H1 (cell line): ENCODE measurements around the gene CRYBB1. TPM values are rescaled to one million over a fixed set of nuclear protein-coding genes. Genes with fewer than 3 reads are reported as not detected.

Experiments used
- CTCF ChIA-PET: fragments of 300-600 bp; sonication (Branson Sonifier 250); formaldehyde crosslinking; loops from one replicate; lab custom pipeline; 2021; ENCODE audit not compliant: partially characterized antibody; lab: Charles Lee
- POLR2A ChIA-PET: fragments of 300-600 bp; sonication (Branson Sonifier 250); formaldehyde crosslinking; loops from one replicate; lab custom pipeline; 2021; ENCODE audit warnings: inconsistent platforms; ENCODE audit not compliant: partially characterized antibody; lab: Charles Lee
- DNase-seq, 2 experiments: peaks; one replicate each; pipeline versions ENCODE4 v3.0.0 to v3.0.0-alpha.2; 2010 to 2022; ENCODE audit warnings: low spot score in 2 of 2, low read depth in 1 of 2, mixed read lengths in 1 of 2
- FAIRE-seq: peaks from 2 replicates; lab custom pipeline; 2011; peaks lifted over from hg19 to GRCh38; lab: Jason Lieb, UNC
- H2AFZ ChIP-seq: 2 replicates; pipeline ENCODE4 v1.8.1; 2012; ENCODE audit warnings: low read length, inconsistent platforms
- H2AK5ac ChIP-seq: 2 replicates; pipeline ENCODE4 v1.6.1; 2013; ENCODE audit warnings: low read depth, low read length
- H2BK120ac ChIP-seq: replicated peaks from 2 replicates; pipeline ENCODE3; 2013; ENCODE audit warnings: low read depth, low read length, inconsistent platforms
- H2BK12ac ChIP-seq: 2 replicates; pipeline ENCODE4 v1.6.1; 2013; ENCODE audit warnings: low read depth, low read length
- H2BK15ac ChIP-seq: 2 replicates; pipeline ENCODE4 v1.6.1; 2013; ENCODE audit warnings: low read length
- H2BK20ac ChIP-seq: 2 replicates; pipeline ENCODE4 v1.6.1; 2013; ENCODE audit warnings: low read length
- H2BK5ac ChIP-seq: 2 replicates; pipeline ENCODE4 v1.6.1; 2013; ENCODE audit warnings: low read depth, low read length
- H3K14ac ChIP-seq: 2 replicates; pipeline ENCODE4 v1.6.1; 2013; ENCODE audit warnings: inconsistent platforms; ENCODE audit not compliant: insufficient read length
- H3K18ac ChIP-seq: 2 replicates; pipeline ENCODE4 v1.6.1; 2013; ENCODE audit warnings: low read length; ENCODE audit errors: extremely low read depth
- H3K23ac ChIP-seq: 2 replicates; pipeline ENCODE4 v1.6.1; 2013; ENCODE audit warnings: inconsistent platforms; ENCODE audit not compliant: insufficient read length
- H3K23me2 ChIP-seq: 2 replicates; pipeline ENCODE4 v1.6.1; 2013; ENCODE audit warnings: low read depth, low read length
- H3K27ac ChIP-seq: 2 replicates; pipeline ENCODE4 v1.6.1; 2011; ENCODE audit warnings: low read depth, low read length, inconsistent platforms
- H3K27me3 ChIP-seq, 4 experiments: replicated peaks in 1 of 4; 1 replicate in 1 of 4; 2 replicates in 3 of 4; pipeline versions ENCODE4 v1.6.1 to v1.8.1; 2011 to 2013; ENCODE audit warnings: low read length in 3 of 4, mild to moderate bottlenecking in 3 of 4, inconsistent platforms in 2 of 4, mixed read lengths in 2 of 4, moderate library complexity in 1 of 4; ENCODE audit not compliant: control insufficient read depth in 3 of 4, insufficient read depth in 3 of 4; ENCODE audit errors: extremely low read depth in 1 of 4
- H3K36me3 ChIP-seq, 4 experiments: 2 replicates each; pipeline versions ENCODE4 v1.6.1 to v1.8.1; 2011 to 2013; ENCODE audit warnings: mild to moderate bottlenecking in 4 of 4, low read length in 3 of 4, moderate library complexity in 2 of 4, control low read depth in 1 of 4, inconsistent platforms in 1 of 4; ENCODE audit not compliant: insufficient read depth in 4 of 4, control insufficient read depth in 2 of 4
- H3K4ac ChIP-seq: replicated peaks from 2 replicates; pipeline ENCODE3; 2013; ENCODE audit warnings: low read length, low read depth, mixed read lengths, inconsistent platforms; ENCODE audit not compliant: insufficient read length
- H3K4me1 ChIP-seq, 4 experiments: replicated peaks in 1 of 4; 1 replicate in 1 of 4; 2 replicates in 3 of 4; pipeline versions ENCODE4 v1.6.1 to v1.8.1; 2011 to 2013; ENCODE audit warnings: low read length in 3 of 4, inconsistent platforms in 2 of 4, mixed read lengths in 1 of 4; ENCODE audit not compliant: insufficient read depth in 4 of 4, control insufficient read depth in 3 of 4
- H3K4me2 ChIP-seq, 2 experiments: 2 replicates each; pipeline versions ENCODE4 v1.6.1 to v1.8.1; 2011 to 2013; ENCODE audit warnings: low read depth in 2 of 2, low read length in 2 of 2, control low read depth in 1 of 2, inconsistent platforms in 1 of 2, mild to moderate bottlenecking in 1 of 2; ENCODE audit not compliant: insufficient read depth in 1 of 2
- H3K4me3 ChIP-seq, 4 experiments: fragments of 200-600, 300-600 bp in 1 of 4; sonication (generic), shearing (Covaris generic), sonication (Bioruptor Twin) in 1 of 4; 2 replicates each; pipeline versions ENCODE4 v1.5.1 to v1.8.1; 2011 to 2016; ENCODE audit warnings: low read length in 4 of 4, low read depth in 3 of 4, control low read depth in 2 of 4, inconsistent platforms in 2 of 4, mild to moderate bottlenecking in 2 of 4, mixed read lengths in 1 of 4, moderate library complexity in 1 of 4; ENCODE audit not compliant: insufficient read depth in 2 of 4; ENCODE audit errors: extremely low read depth in 1 of 4
- H3K56ac ChIP-seq: replicated peaks from 2 replicates; pipeline ENCODE3; 2013; ENCODE audit warnings: low read depth, mild to moderate bottlenecking, mixed read lengths, low read length, inconsistent platforms; ENCODE audit not compliant: insufficient read length
- H3K79me1 ChIP-seq: 2 replicates; pipeline ENCODE4 v1.6.1; 2013; ENCODE audit warnings: low read depth, low read length, control low read depth
- H3K79me2 ChIP-seq, 2 experiments: 2 replicates each; pipeline versions ENCODE4 v1.6.1 to v1.8.1; 2012 to 2013; ENCODE audit warnings: low read length in 2 of 2, mild to moderate bottlenecking in 2 of 2, inconsistent platforms in 1 of 2; ENCODE audit not compliant: insufficient read depth in 2 of 2, control insufficient read depth in 1 of 2
- H3K9ac ChIP-seq, 4 experiments: replicated peaks in 1 of 4; 1 replicate in 1 of 4; 2 replicates in 3 of 4; pipeline versions ENCODE4 v1.6.1 to v1.8.1; 2011 to 2013; ENCODE audit warnings: low read depth in 3 of 4, low read length in 3 of 4, control low read depth in 2 of 4, mild to moderate bottlenecking in 2 of 4, moderate library complexity in 2 of 4, inconsistent platforms in 1 of 4; ENCODE audit errors: extremely low read depth in 1 of 4
- H3K9me3 ChIP-seq, 2 experiments: 2 replicates each; pipeline versions ENCODE4 v1.6.1 to v1.8.1; 2012 to 2013; ENCODE audit warnings: mild to moderate bottlenecking in 2 of 2, moderate library complexity in 2 of 2, control low read depth in 1 of 2, inconsistent platforms in 1 of 2, low read depth in 1 of 2, low read length in 1 of 2, mixed read lengths in 1 of 2; ENCODE audit not compliant: insufficient read depth in 2 of 2
- H4K20me1 ChIP-seq, 2 experiments: replicated peaks in 1 of 2; 2 replicates each; pipeline versions ENCODE3 to v1.8.1; 2011 to 2013; ENCODE audit warnings: inconsistent platforms in 2 of 2, low read length in 2 of 2, mild to moderate bottlenecking in 1 of 2; ENCODE audit not compliant: insufficient read depth in 2 of 2, control insufficient read depth in 1 of 2
- H4K5ac ChIP-seq: 2 replicates; pipeline ENCODE4 v1.6.1; 2013; ENCODE audit warnings: low read length, low read depth, mixed read lengths, inconsistent platforms; ENCODE audit not compliant: insufficient read length
- H4K8ac ChIP-seq: 2 replicates; pipeline ENCODE4 v1.8.0; 2013; ENCODE audit warnings: mild to moderate bottlenecking, moderate library complexity, low read length, inconsistent platforms; ENCODE audit not compliant: insufficient read depth; ENCODE audit errors: extremely low read depth
- H4K91ac ChIP-seq: replicated peaks from 2 replicates; pipeline ENCODE3; 2013; ENCODE audit warnings: low read length, mixed read lengths, inconsistent platforms; ENCODE audit not compliant: insufficient read length
- ATF2 ChIP-seq: IDR thresholded peaks from 2 replicates; pipeline ENCODE4 v1.6.1; 2012; ENCODE audit warnings: low read length, inconsistent platforms
- BACH1 ChIP-seq: IDR thresholded peaks from 2 replicates; pipeline ENCODE4 v1.6.1; 2012; ENCODE audit warnings: low read length, improper control_type of control experiment
- BCL11A ChIP-seq, 2 experiments: IDR thresholded peaks; one replicate each; pipeline ENCODE4 v1.6.1; 2011; ENCODE audit warnings: low read depth in 2 of 2, low read length in 2 of 2, mild to moderate bottlenecking in 2 of 2
- CBX8 ChIP-seq: fragments of 300-800, 300-1000 bp; sonication (generic); IDR thresholded peaks from 2 replicates; pipeline ENCODE4 v1.7.1; 2016; ENCODE audit warnings: low read depth, low read length, borderline replicate concordance
- CTBP2 ChIP-seq: IDR thresholded peaks from 2 replicates; pipeline ENCODE4 v1.7.0; 2011; ENCODE audit warnings: borderline replicate concordance, mild to moderate bottlenecking, moderate library complexity, mixed read lengths, low read length; ENCODE audit not compliant: insufficient read depth, insufficient read length
- GTF2F1 ChIP-seq: IDR thresholded peaks from 2 replicates; pipeline ENCODE4 v1.6.1; 2012; ENCODE audit warnings: low read depth, low read length, improper control_type of control experiment, borderline replicate concordance
- HDAC6 ChIP-seq: IDR thresholded peaks from one replicate; pipeline ENCODE4 v1.7.1; 2012; ENCODE audit warnings: low read depth, mild to moderate bottlenecking, inconsistent platforms, low read length, moderate library complexity
- MAFK ChIP-seq: IDR thresholded peaks from 2 replicates; pipeline ENCODE4 v1.6.1; 2012; ENCODE audit warnings: low read depth, mild to moderate bottlenecking, improper control_type of control experiment, low read length
- POLR2AphosphoS5 ChIP-seq: IDR thresholded peaks from 2 replicates; pipeline ENCODE4 v1.6.1; 2011; ENCODE audit warnings: low read depth, low read length
- RBBP5 ChIP-seq: IDR thresholded peaks from 2 replicates; pipeline ENCODE4 v1.7.1; 2012; ENCODE audit warnings: low read depth, mild to moderate bottlenecking, inconsistent platforms, low read length, moderate library complexity, borderline replicate concordance
- SIN3A ChIP-seq, 2 experiments: IDR thresholded peaks in 1 of 2; conservative IDR thresholded peaks in 1 of 2; 2 replicates each; pipeline ENCODE4 v1.6.1; 2011 to 2012; ENCODE audit warnings: low read length in 2 of 2, improper control_type of control experiment in 1 of 2, low read depth in 1 of 2, mild to moderate bottlenecking in 1 of 2
- YY1 ChIP-seq: IDR thresholded peaks from 2 replicates; pipeline ENCODE4 v1.6.1; 2011; ENCODE audit warnings: low read depth, mild to moderate bottlenecking, low read length
- WGBS, 2 experiments: shearing (Covaris generic) in 1 of 2; methylation state at CpG; one replicate each; pipeline versions ENCODE4 v1.1.6 to v1.1.7; 2013 to 2015; ENCODE audit warnings: low lambda C conversion rate in 2 of 2, mixed read lengths in 2 of 2, inconsistent platforms in 1 of 2, low coverage in 1 of 2, missing lambda C conversion rate in 1 of 2; ENCODE audit not compliant: insufficient replicate concordance in 2 of 2, insufficient coverage in 1 of 2, insufficient read length in 1 of 2; ENCODE audit errors: extremely low coverage in 1 of 2, missing lambda C conversion rate in 1 of 2; 5-methylcytosine and 5-hydroxymethylcytosine counted together
- polyA plus RNA-seq, 7 experiments: library from polyadenylated mRNA; depleted of rRNA in 3 of 7; stranded (reverse) in 5 of 7; unstranded in 2 of 7; fragments of >200 nt in 5 of 7; fragments of 200-250 nt in 2 of 7; gene quantifications; 1 replicate in 5 of 7; 2 replicates in 1 of 7; 4 replicates in 1 of 7; pipeline versions ENCODE4 v1.2.1 to v1.2.3, GENCODE V29; 2011 to 2013; ENCODE audit warnings: missing spikeins in 2 of 7, mixed read lengths in 2 of 7
- total RNA-seq: library from RNA; stranded (reverse); fragmentation: NEBNext Ultra II Directional; extraction: Animal tissue kit (Norgen Biotek cat#: 25700); gene quantifications from 2 replicates; pipeline ENCODE4 v1.2.1, GENCODE V29; 2021

Gene CRYBB1
- total and polyA plus RNA-seq, 2 of the 8 experiments (the other 6 are each of a cell fraction or from before 2014, with no cell fraction given) = 1.7 to 6.0 TPM

GRCh38 chr22:26614322-26614721 lies 3.5 kb downstream of the CRYBB1 start:
- no peaks in the 10 kb centered on the region for H3K79me2 ChIP-seq
- H3K9ac ChIP-seq = no peak overlapping the region
- no peak overlapping the region for H2BK12ac ChIP-seq
- no peak overlapping the region for H4K5ac ChIP-seq
- peak overlapping the region in 1 of 4 experiments; percentile 45; a peak in 3 of 8 replicates for H3K4me3 ChIP-seq
- H2AK5ac ChIP-seq = no peak overlapping the region
- no peak overlapping the region for H2AFZ ChIP-seq
- peaks cover 5 to 31% (median 26%) of the 10 kb centered on the region in 4 experiments for H3K27me3 ChIP-seq
- no peak for DNase-seq
- no peak overlapping the region for H3K56ac ChIP-seq
- H2BK120ac ChIP-seq = peak overlapping the region; percentile 16
- no peak overlapping the region for H3K27ac ChIP-seq
- ChIA-PET CTCF (interaction anchor here (1.0 to 1.6 kb wide), 3 partner anchors 12 to 59 kb away, joined by 3 to 5 read pairs (median 3); no protein-coding TSS in a partner anchor), POLR2A (interaction anchor here (0.9 to 1.5 kb wide), 3 partner anchors 9 to 55 kb away, joined by 3 to 4 read pairs (median 3); partner anchors contain the start of gene MIAT)
- peak overlapping the region; percentile 40 to 89 for H3K4me2 ChIP-seq
- no peak overlapping the region for H3K14ac ChIP-seq
- H3K9me3 ChIP-seq = no peaks in the 10 kb centered on the region
- H3K18ac ChIP-seq = 0 out of 2 replicates have a peak overlapping the region, but pooled peaks have one; percentile 80
- H2BK20ac ChIP-seq = peak overlapping the region; percentile 100
- no peak overlapping the region for H2BK15ac ChIP-seq
- H3K23me2 ChIP-seq = peaks cover 3% of the 10 kb centered on the region; the same call in 1 of the 2 replicates
- H3K23ac ChIP-seq = no peak overlapping the region
- H3K36me3 ChIP-seq = no peaks in the 10 kb centered on the region
- peak overlapping the region; percentile 67 for H4K91ac ChIP-seq
- H2BK5ac ChIP-seq = no peak overlapping the region; the same call in 1 of the 2 replicates
- H3K4ac ChIP-seq = no peak overlapping the region
- H4K20me1 ChIP-seq = no peaks in the 10 kb centered on the region
- WGBS, 2 experiments = 25% methylated on average over 14 of the region's 14 CpGs; no CpG with 5 or more reads in 1 of the 2 experiments
- peak; percentile 24 for FAIRE-seq
- no peak overlapping the region for H4K8ac ChIP-seq
- H3K79me1 ChIP-seq = no peaks in the 10 kb centered on the region
- peaks cover 22 to 43% (median 27%) of the 10 kb centered on the region in 4 experiments for H3K4me1 ChIP-seq
- TF ChIP-seq POLR2AphosphoS5 (no peak), GTF2F1 (no peak), BCL11A (IDR thresholded peaks at IDR 0.05; ENCODE audit: low read depth in 2 of 2, low read length in 2 of 2) (no peak), SIN3A (conservative IDR thresholded peaks at IDR 0.05 in 1 of 2, IDR thresholded peaks at IDR 0.05 in 1 of 2; ENCODE audit: low read depth in 1 of 2, low read length in 2 of 2) (no peak), ATF2 (no peak), MAFK (no peak), CBX8 (no peak), YY1 (no peak), CTBP2 (no peak), HDAC6 (no peak), BACH1 (no peak), RBBP5 (no peak)
